Colonic mucosa (tissue), 4 donors: Measurements from ENCODE around the gene RAB27B. TPM values are rescaled to one million over a fixed set of nuclear protein-coding genes. Genes with fewer than 3 reads are reported as not detected.
"Not testable (repeated sequence)": the region's sequence is repeated elsewhere in the genome, so short reads cannot be mapped to it uniquely, and the experiment has no call there.

Experiments used
- DNase-seq: peaks from one replicate; pipeline ENCODE4 v3.0.0-alpha.2; 2020
- H3K27ac ChIP-seq: fragments of 200-600 bp; one replicate; pipeline ENCODE4 v1.8.0; 2021
- H3K27me3 ChIP-seq: fragments of 200-600 bp; one replicate; pipeline ENCODE4 v1.8.0; 2021
- H3K36me3 ChIP-seq: fragments of 200-600 bp; one replicate; pipeline ENCODE4 v1.8.0; 2021
- H3K4me1 ChIP-seq: fragments of 200-600 bp; one replicate; pipeline ENCODE4 v1.8.0; 2021; ENCODE audit warnings: mild to moderate bottlenecking
- H3K4me3 ChIP-seq: fragments of 200-600 bp; one replicate; pipeline ENCODE4 v1.8.0; 2021
- H3K9ac ChIP-seq, 2 donors: one replicate each; pipeline ENCODE4 v1.7.0; 2013; ENCODE audit warnings: control low read depth in 2 of 2, low read depth in 2 of 2, low read length in 2 of 2
- H3K9me3 ChIP-seq: fragments of 200-600 bp; one replicate; pipeline ENCODE4 v1.8.0; 2021
- CTCF ChIP-seq: fragments of 200-600 bp; IDR thresholded peaks from one replicate; pipeline ENCODE4 v1.8.0; 2022; ENCODE audit warnings: antibody characterized with exemption, mild to moderate bottlenecking
- intact Hi-C: fragments of 100-400 bp; cut with DNase I; formaldehyde crosslinking; loops from one replicate; pipeline ENCODE4 v1.14.1; 2022
- total RNA-seq, 2 donors: library from RNA; stranded (reverse); fragmentation: NEBNext Ultra II Directional in 1 of 2; extraction: Animal tissue kit (Norgen Biotek cat#: 25700) in 1 of 2; gene quantifications; one replicate each; pipeline ENCODE4 v1.2.1, GENCODE V29; 2021
- donor health status: healthy.
- donor health status: DM: no; HTN: no; CAD: no.
- donor health status: DM: no; HTN: no; CAD: no.

RAB27B gene
- total RNA-seq, 2 donors from 2014 or later: 8.9 to 12.5 TPM

- Histone ChIP-seq H3K36me3 (no peaks in the 10 kb centered on the region), H3K9ac (no peak overlapping the region), H3K9me3 (no peaks in the 10 kb centered on the region), H3K4me1 (no peaks in the 10 kb centered on the region), H3K27me3 (no peaks in the 10 kb centered on the region), H3K4me3 (no peak overlapping the region), H3K27ac (no peak overlapping the region)
- no peak for TF ChIP-seq CTCF
- intact Hi-C loops: no loop called here
- DNase-seq: no peak
These were observed 13.2 kb upstream of the RAB27B start for GRCh38 chr18:54815086-54815485.

GRCh38 chr18:54820785-54821275 lies 7.4 kb upstream of the RAB27B start:
- H3K4me1 ChIP-seq, intact Hi-C loops, H3K27ac ChIP-seq, H3K9me3 ChIP-seq, H3K9ac ChIP-seq, H3K27me3 ChIP-seq, H3K4me3 ChIP-seq, H3K36me3 ChIP-seq, DNase-seq: not testable (repeated sequence)

- no peak overlapping the region for H3K9ac ChIP-seq
- H3K36me3 ChIP-seq: no peaks in the 10 kb centered on the region
- H3K27ac ChIP-seq: no peak overlapping the region
- no peaks in the 10 kb centered on the region for H3K9me3 ChIP-seq
- intact Hi-C loops: no loop called here
- no peak overlapping the region for H3K4me3 ChIP-seq
- H3K27me3 ChIP-seq: no peaks in the 10 kb centered on the region
- no peak for DNase-seq
- no peaks in the 10 kb centered on the region for H3K4me1 ChIP-seq
- TF ChIP-seq CTCF: no peak
These were observed 5.1 kb upstream of the RAB27B start for GRCh38 chr18:54822872-54823845.

- Histone ChIP-seq H3K9ac (no peak overlapping the region), H3K36me3 (no peaks in the 10 kb centered on the region), H3K4me3 (no peak overlapping the region), H3K27ac (no peak overlapping the region), H3K27me3 (no peaks in the 10 kb centered on the region), H3K9me3 (no peaks in the 10 kb centered on the region), H3K4me1 (no peaks in the 10 kb centered on the region)
- intact Hi-C loops: no loop called here
- TF ChIP-seq CTCF: no peak
- DNase-seq: no peak
These were observed 3.5 kb upstream of the RAB27B start for GRCh38 chr18:54824761-54825160.

GRCh38 chr18:54825601-54826344 lies 2.5 kb upstream of the RAB27B start:
- Histone ChIP-seq H3K27me3 (no peaks in the 10 kb centered on the region), H3K4me1 (peaks cover 3% of the 10 kb centered on the region), H3K36me3 (no peaks in the 10 kb centered on the region), H3K9me3 (no peaks in the 10 kb centered on the region), H3K4me3 (no peak overlapping the region), H3K9ac (no peak overlapping the region), H3K27ac (no peak overlapping the region)
- TF ChIP-seq CTCF: no peak
- no peak for DNase-seq
- intact Hi-C loops: no loop called here
